ENCODE data around the gene BCAS3. TPM values are rescaled to one million over a fixed set of nuclear protein-coding genes. Genes with fewer than 3 reads are reported as not detected.

Gene BCAS3
- total RNA-seq, 2 donors from 2014 or later, result 28.0 to 37.7 TPM

- peaks cover 8% of the 10 kb centered on the region for H3K36me3 Mint-ChIP-seq (ENCODE audit: low read depth)
- Histone ChIP-seq H3K27ac (ENCODE audit: low read depth, low read length) (no peak overlapping the region), H3K4me3 (ENCODE audit: low read length) (no peak overlapping the region), H3K9me3 (ENCODE audit: control insufficient read depth, low read length) (no peaks in the 10 kb centered on the region), H3K4me1 (ENCODE audit: control insufficient read depth, insufficient read depth, low read length) (no peaks in the 10 kb centered on the region), H3K27me3 (ENCODE audit: control insufficient read depth, insufficient read depth, low read length, poor library complexity, severe bottlenecking) (no peaks in the 10 kb centered on the region), H3K9ac (ENCODE audit: extremely low read depth, low read length, poor library complexity, severe bottlenecking) (no peak overlapping the region), H3K36me3 (ENCODE audit: control insufficient read depth, insufficient read depth, low read length) (no peaks in the 10 kb centered on the region)
- DNase-seq, result no peak
- no peaks in the 10 kb centered on the region for H3K9me3 Mint-ChIP-seq
- TF ChIP-seq CTCF (conservative IDR thresholded peaks at IDR 0.05), result peak; percentile 19
- no peaks in the 10 kb centered on the region for H3K27me3 Mint-ChIP-seq (ENCODE audit: insufficient read depth)
- H3K4me3 Mint-ChIP-seq, result no peak overlapping the region
- H3K4me1 Mint-ChIP-seq, result peaks cover 10% of the 10 kb centered on the region
- 83% methylated on average over 3 of the region's 4 CpGs; no CpG with 5 or more reads in 1 of the 2 experiments for WGBS, 2 experiments (ENCODE audit: insufficient coverage in 1 of 2, insufficient read length in 1 of 2)
- no peak overlapping the region for H3K27ac Mint-ChIP-seq
These were observed 1.6 kb downstream of the BCAS3 start for GRCh38 chr17:60679287-60679686.

- DNase-seq, result no peak
- Mint-ChIP-seq H3K9me3 (no peaks in the 10 kb centered on the region), H3K4me1 (peaks cover 10% of the 10 kb centered on the region), H3K4me3 (no peak overlapping the region), H3K27me3 (ENCODE audit: insufficient read depth) (no peaks in the 10 kb centered on the region), H3K36me3 (ENCODE audit: low read depth) (peaks cover 15% of the 10 kb centered on the region), H3K27ac (no peak overlapping the region)
- Histone ChIP-seq H3K4me1 (ENCODE audit: control insufficient read depth, insufficient read depth, low read length) (no peaks in the 10 kb centered on the region), H3K4me3 (ENCODE audit: low read length) (no peak overlapping the region), H3K9ac (ENCODE audit: extremely low read depth, low read length, poor library complexity, severe bottlenecking) (no peak overlapping the region), H3K36me3 (ENCODE audit: control insufficient read depth, insufficient read depth, low read length) (peaks cover 3% of the 10 kb centered on the region), H3K27me3 (ENCODE audit: control insufficient read depth, insufficient read depth, low read length, poor library complexity, severe bottlenecking) (no peaks in the 10 kb centered on the region), H3K9me3 (ENCODE audit: control insufficient read depth, low read length) (no peaks in the 10 kb centered on the region), H3K27ac (ENCODE audit: low read depth, low read length) (no peak overlapping the region)
- no peak for TF ChIP-seq CTCF (conservative IDR thresholded peaks at IDR 0.05)
- WGBS, 2 experiments (ENCODE audit: insufficient coverage in 1 of 2, insufficient read length in 1 of 2), result 93 to 97% methylated on average over 6 of the region's 6 CpGs
These were observed 3.1 kb downstream of the BCAS3 start for GRCh38 chr17:60680754-60681153.

GRCh38 chr17:60685437-60685836 is 7.8 kb downstream of the BCAS3 start:
- Histone ChIP-seq H3K4me1 (ENCODE audit: control insufficient read depth, insufficient read depth, low read length) (no peaks in the 10 kb centered on the region), H3K36me3 (ENCODE audit: control insufficient read depth, insufficient read depth, low read length) (peaks cover 8% of the 10 kb centered on the region), H3K4me3 (ENCODE audit: low read length) (no peak overlapping the region), H3K9me3 (ENCODE audit: control insufficient read depth, low read length) (no peaks in the 10 kb centered on the region), H3K27me3 (ENCODE audit: control insufficient read depth, insufficient read depth, low read length, poor library complexity, severe bottlenecking) (no peaks in the 10 kb centered on the region), H3K27ac (ENCODE audit: low read depth, low read length) (no peak overlapping the region), H3K9ac (ENCODE audit: extremely low read depth, low read length, poor library complexity, severe bottlenecking) (no peak overlapping the region)
- no peak for TF ChIP-seq CTCF (conservative IDR thresholded peaks at IDR 0.05)
- Mint-ChIP-seq H3K27ac (no peak overlapping the region), H3K27me3 (ENCODE audit: insufficient read depth) (no peaks in the 10 kb centered on the region), H3K4me3 (no peak overlapping the region), H3K36me3 (ENCODE audit: low read depth) (peaks cover 23% of the 10 kb centered on the region), H3K9me3 (no peaks in the 10 kb centered on the region), H3K4me1 (no peaks in the 10 kb centered on the region)
- WGBS, 2 experiments (ENCODE audit: insufficient coverage in 1 of 2, insufficient read length in 1 of 2), result 92 to 100% methylated on average over 4 to 6 of the region's 7 CpGs
- no peak for DNase-seq
